Activated effector memory CD4-positive, alpha-beta T cell treated with anti-CD3 and anti-CD28 coated beads, Interleukin-2, amount 50 U/mL, for 16 hours (primary cell): Measurements from ENCODE around the gene SLC7A8.
"Not testable (repeated sequence)": the region's sequence is repeated elsewhere in the genome, so short reads cannot be mapped to it uniquely, and the experiment has no call there.

Experiments
- DNase-seq: peaks from one replicate; pipeline ENCODE4 v3.0.0-alpha.2; 2020

The SLC7A8 gene

DNA sequence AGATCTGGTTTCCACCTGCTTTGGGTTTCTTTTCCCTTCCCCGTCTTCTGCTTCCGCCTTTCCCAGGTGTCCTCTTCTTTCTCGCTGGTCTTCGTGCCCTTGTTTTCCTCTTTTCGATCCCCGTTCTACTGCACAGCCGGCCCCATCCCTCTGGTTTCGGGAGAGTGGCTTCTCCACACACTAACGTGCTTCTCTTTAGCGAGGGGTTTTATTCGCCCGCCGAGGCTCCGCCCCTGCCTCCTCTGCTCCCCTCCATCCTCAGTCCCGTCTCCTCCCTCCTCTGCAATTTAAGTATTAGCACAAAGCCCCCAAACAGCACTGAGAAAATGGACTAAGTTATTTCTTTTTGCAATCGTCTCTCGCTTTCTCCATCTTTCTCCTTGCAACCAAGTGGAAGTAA lies at the start of gene SLC7A8:
SLC7A8 (minus strand) TSS at position 182 of the 400 bp plus-strand sequence. CDS start 746 bp downstream, outside the sequence.
- DNase-seq, result peak; percentile 66

GRCh38 chr14:23232241-23232808 lies 48.9 kb upstream of the SLC7A8 start:
- not testable (repeated sequence) for DNase-seq

DNA sequence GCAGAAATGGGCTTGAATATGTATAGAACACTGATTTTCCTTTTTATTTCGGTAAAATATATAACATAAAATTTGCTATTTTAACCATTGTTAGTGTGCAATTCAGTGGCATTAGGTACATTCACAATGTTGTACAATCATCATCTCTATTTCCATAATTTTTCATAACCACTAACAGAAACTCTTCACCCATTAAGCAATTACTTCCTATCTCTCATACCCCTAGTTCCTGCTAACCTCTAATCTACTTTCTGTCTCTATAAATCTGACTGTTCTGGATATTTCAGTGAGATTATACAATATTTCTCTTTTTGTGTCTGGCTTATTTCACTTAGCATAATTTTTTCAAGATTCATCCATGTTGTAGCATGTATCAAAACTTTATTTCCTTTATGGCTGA lies 45.4 kb upstream of the SLC7A8 start:
- no peak for DNase-seq

- no peak for DNase-seq
These were observed 44.1 kb upstream of the SLC7A8 start for GRCh38 chr14:23227566-23227965.

- DNase-seq, result not testable (repeated sequence)
These were observed 41.5 kb upstream of the SLC7A8 start for GRCh38 chr14:23224958-23225357.

- no peak for DNase-seq
These were observed 35.6 kb upstream of the SLC7A8 start for GRCh38 chr14:23219075-23219474.

- DNase-seq, result no peak
These were observed 33.9 kb upstream of the SLC7A8 start for GRCh38 chr14:23217032-23218020.

GRCh38 chr14:23215421-23215820 lies 32.0 kb upstream of the SLC7A8 start:
- DNase-seq, result no peak

DNA sequence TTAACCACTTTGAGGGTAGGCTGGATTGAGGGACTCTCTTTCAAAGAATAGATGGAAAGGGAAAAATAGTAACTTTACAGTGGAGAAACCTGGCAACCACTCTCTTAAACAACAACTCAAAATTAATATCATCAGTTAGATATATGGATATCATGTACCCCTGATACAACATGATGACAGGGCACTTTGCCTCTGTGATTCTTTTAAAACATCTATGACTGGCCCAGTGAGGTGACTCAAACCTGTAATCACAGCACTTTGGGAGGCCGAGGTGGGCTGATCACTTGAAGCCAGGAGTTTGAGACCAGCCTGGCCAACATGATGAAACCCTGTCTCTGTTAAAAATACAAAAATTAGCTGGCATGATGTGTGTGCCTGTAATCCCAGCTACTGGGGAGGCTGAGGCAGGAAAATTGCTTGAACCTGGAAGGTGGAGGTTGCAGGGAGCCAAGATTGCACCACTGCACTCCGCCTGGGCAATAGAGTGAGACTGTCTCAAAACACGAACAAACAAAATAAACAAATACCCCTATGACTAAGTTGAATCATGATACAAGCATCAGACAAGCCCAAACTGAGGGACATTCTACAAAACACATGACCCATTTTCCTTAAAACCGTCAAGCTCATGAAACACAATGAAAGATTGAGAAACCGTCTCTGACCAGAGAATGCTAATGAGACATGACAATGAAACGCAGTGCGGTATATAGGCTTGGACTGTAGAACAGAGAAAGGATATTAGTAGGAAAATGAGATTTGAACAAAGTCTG lies 26.4 kb upstream of the SLC7A8 start:
- no peak for DNase-seq

DNA sequence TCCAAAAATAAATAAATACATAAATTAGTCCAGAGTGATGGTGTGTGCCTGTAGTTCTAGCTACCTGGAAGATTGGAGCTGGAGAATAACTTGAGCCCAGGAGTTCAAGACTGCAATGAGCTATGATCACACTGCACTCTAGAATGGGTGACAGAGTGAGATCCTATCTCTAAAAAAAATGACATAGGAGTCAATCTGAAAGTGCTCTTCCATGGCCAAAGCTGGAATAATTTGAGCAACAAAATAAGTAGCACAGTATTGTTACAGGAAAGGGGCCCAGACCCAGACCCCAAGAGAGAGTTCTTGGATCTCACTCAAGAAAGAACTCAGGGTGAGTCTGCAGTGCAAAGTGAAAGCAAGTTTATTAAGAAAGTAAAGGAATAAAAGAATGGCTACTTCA lies 24.9 kb upstream of the SLC7A8 start:
- DNase-seq, result no peak

DNA sequence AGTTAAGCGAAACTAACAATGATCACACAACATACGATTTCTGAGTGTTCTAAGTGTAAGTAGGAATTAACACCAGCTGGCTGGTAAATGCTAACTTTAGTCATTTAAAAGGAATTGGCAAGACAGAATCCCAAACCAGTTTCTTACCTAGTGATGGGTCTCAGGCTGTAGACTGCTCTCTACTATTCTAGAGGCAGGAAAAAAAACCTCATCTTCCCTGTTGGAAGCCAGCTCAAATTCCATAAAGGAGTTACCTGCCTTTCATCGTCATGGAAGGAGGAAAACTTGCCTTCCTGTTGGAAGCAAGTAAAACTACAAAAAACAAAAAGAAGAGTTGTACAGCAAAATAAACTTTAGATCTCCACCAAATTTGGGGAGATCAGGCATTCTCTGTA lies 23.7 kb upstream of the SLC7A8 start:
- DNase-seq, result no peak

DNA sequence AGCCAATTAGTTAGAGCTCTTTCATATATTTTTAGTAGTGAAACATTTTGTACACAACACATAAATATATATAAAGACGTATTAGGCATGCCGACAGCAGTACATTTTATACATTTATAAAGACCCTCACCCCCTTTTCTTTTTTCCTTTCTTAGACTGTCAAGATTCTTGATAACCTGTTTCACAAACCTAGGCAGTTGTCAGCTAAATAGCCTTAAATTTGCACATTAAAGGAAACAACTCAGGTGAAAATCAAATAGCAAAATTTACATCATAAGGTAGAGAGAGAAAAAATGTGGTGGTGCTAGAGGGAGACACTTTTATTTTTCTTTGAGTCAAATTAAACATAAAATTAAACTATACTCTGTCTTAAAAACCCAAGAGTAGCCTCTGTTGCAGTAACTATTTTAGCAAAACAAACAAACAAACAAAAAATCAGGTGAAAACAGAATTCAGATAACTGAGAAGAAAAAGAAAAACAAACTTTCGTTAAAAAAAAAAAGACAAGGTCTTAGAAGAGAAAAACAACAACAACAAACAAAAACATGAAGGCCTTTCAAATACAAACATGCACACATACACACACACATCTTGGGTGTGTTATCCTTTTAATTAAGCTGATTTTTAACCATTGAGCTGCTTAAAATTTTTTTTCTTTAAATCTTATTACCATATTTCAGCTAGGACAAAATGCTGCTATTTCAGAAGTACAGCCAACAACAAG lies 23.1 kb upstream of the SLC7A8 start:
- no peak for DNase-seq

DNA sequence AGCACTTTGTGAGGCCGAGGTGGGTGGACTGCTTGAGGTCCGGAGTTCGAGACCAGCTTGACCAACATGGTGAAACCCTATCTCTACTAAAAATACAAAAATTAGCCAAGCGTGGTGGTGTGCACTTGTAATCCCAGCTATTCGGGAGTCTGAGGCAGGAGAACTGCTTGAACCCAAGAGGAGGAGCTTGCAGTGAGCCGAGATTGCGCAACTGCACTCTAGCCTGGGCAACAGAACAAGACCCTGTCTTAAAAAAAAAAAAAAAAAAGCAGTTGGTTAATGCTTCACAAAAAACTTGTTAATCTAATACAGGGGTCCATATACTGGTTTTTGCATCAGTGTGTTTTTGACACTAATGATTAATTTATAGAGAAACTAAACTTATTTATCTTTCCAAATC lies 18.5 kb upstream of the SLC7A8 start:
- no peak for DNase-seq

DNA sequence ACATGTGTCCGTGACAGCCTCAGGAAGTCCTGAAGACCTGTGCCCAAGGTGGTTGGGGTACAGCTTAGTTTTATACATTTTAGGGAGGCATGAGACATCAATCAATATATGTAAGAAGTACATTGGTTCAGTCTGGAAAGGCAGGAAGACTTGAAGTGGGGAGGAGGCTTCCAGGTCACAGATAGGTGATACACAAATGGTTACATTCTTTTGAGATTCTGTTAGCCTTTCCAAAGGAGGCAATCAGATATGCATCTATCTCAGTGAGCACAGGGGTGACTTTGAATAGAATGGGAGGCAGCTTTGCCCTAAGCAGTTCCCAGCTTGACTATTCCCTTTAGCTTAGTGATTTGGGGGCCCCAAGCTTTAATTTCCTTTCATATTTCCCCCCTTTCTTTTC lies 15.7 kb upstream of the SLC7A8 start:
- not testable (repeated sequence) for DNase-seq

GRCh38 chr14:23196487-23196886 lies 13.0 kb upstream of the SLC7A8 start:
- DNase-seq, result not testable (repeated sequence)

DNA sequence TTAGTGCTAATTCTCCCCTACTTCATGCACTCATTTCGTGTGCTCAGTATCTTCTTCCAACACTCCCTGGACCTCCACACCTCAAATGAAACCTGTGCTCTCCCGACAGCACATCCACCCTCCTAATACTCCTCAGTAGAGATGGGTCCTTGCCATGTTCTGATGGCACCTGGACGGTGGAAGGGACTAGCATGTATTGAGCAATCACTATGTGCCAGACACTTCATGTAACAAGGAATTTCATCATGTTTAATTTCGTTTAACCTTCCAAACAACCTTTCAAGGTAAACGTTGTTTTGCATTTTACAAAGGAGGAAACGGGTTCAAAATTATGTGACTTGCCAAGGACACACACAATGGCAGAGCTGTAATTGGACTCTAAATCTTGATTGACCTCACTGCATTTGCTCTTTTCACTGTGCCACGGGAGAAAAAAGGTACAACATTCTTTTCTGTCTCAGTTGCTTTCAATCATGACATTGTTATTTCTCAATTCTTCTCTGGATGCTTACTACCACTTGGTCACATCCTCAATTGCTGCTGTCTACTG lies 12.2 kb upstream of the SLC7A8 start:
- DNase-seq, result no peak

DNA sequence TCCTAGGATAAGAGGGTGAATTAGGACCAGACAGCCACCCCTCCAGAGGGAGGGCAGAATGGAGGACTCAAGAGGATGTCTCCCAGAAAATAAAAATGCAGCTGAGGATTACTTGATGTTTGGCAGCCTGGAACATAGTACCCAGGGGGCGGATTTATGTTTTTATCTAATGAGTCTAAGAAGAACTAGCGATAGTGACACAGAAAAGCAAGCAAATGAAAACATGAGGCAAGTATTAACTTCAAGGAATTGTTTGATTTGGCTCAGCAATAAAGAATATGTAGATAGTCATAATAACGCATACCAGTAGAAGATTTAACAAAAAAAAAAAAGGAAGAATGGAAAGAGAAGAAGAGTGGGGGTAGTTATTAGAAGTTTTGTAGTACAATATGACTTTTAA lies 10.0 kb upstream of the SLC7A8 start:
- DNase-seq, result no peak

GRCh38 chr14:23187925-23188324 lies 4.5 kb upstream of the SLC7A8 start:
- no peak for DNase-seq

- DNase-seq, result no peak
These were observed 3.6 kb upstream of the SLC7A8 start for GRCh38 chr14:23186913-23187654.

DNA sequence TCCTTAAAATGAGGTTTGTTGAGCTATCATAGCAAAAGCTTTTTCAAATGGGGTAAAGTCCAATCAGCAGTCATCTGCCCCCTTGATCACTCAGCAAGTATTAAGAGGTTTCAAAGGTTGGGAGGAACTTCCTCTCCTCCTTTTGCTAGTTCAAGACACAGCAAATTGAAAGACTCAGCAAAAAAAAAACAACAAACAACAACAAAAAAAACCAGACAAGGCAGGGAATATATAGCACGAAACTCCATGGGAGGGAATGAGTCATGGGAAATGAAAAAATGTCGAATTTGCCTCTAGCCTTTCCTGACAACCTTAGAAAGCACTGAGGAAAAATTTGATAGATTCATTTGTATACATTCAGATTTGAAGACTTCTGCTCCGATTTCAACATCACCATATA lies 1.6 kb upstream of the SLC7A8 start:
- no peak for DNase-seq

DNA sequence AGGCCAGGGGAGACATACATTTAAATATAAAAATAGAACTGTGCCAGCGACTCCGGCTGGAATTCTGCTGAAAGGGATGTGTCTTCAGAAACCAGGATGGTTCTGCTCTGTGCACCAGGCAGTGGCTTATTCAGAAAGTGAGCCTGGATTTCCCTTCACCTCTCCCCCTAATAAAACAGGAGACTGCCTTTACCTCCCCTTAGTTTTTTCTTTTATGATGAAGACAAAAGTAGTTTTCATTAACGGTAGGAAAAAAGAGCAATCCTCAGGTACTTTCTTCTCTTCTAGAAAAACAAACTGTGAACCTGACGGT lies 346 bp downstream of the SLC7A8 start:
- DNase-seq, result no peak
